HUDEP-2 (cell line): Measurements from ENCODE around the gene MAN1C1.
"Not testable (repeated sequence)": the region's sequence is repeated elsewhere in the genome, so short reads cannot be mapped to it uniquely, and the experiment has no call there.

Experiments
- DNase-seq, 76 experiments: peaks; one replicate each; lab custom pipeline; 2025; ENCODE audit not compliant: unreplicated experiment in 76 of 76; lab: John Stamatoyannopoulos, UW

The MAN1C1 gene

DNA sequence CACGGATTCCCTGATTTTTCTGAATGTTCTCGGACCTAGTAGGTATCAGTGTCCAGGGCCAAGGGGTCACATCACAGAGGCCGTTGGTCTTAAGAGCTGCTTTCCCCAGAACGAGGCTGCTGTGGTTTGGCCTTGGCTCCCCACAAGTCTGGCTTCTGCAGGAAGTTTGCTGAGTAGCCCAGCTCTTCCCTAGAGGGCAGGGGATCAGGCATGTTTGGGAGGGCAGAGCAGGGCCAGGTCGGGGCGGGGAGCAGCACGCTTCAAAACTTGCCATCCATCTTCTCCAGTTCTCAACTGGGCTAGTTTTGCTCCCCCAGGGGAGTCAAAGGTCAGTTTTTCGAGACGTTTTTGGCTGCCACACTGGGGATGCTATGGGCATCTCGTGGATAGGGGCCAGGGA is 37.0 kb downstream of the MAN1C1 start:
- DNase-seq: no peak

DNA sequence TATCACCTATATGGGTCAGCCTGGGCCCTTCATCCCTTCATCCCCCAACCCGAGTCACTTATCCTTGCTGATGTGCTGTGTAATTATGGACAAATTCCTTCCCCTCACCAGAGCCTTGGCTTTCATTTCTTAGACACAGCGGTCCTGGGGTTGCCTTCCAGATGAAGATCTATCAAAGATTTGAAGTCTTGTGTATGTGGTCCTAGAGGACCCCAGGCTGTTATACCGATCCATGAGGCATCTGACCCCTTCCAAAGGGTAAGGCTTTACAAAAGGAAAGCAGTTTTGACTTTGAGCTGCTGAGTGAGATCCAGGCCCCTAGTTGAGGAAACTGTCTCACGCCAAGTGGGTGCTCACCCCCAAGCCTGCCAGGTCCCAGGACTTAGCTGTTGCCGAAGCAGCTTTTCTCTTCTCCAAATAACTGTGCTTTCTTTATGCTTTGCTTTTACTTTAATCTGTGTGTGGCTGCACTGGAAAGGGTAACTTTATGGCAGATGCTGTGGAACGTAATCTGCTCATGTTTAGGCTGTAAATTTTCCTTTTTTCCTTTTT is 37.6 kb downstream of the MAN1C1 start:
- DNase-seq: no peak

DNA sequence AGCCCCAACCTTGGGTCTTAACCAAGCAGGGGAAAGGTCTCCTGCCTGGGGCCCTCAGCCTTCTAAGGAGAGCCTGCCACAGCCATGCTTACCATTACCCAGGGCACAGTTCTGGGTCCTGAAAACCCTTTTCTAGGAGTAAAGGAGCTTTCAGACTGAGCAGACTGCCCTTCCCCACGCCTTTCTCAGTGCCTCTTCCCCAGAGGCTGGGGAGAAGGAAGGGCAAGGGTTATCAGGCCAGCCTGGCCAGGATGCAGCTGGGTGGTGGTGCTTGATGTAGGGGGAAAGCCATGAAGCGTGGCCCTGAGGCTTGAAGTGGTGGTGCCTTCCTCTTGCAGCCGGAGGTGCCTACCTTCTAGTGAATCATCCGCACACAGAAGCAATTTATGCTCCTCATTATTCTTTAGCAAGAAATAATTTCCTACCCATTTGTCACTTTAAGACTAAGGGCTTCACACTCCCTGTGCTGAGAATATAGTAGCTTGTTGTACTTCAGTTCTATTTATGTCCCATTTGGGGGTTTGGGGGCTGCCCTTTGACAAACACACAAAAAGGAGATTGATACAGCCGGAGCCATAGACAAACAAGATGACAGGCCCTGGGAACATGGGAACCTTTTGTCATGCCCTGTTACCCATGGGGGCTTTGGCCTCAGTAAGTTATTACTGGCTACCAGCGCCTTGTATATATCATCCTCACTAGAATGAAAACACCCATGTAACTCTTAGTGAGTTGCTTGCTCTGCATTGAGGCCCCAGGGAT is 40.7 kb downstream of the MAN1C1 start:
- no peak for DNase-seq

DNA sequence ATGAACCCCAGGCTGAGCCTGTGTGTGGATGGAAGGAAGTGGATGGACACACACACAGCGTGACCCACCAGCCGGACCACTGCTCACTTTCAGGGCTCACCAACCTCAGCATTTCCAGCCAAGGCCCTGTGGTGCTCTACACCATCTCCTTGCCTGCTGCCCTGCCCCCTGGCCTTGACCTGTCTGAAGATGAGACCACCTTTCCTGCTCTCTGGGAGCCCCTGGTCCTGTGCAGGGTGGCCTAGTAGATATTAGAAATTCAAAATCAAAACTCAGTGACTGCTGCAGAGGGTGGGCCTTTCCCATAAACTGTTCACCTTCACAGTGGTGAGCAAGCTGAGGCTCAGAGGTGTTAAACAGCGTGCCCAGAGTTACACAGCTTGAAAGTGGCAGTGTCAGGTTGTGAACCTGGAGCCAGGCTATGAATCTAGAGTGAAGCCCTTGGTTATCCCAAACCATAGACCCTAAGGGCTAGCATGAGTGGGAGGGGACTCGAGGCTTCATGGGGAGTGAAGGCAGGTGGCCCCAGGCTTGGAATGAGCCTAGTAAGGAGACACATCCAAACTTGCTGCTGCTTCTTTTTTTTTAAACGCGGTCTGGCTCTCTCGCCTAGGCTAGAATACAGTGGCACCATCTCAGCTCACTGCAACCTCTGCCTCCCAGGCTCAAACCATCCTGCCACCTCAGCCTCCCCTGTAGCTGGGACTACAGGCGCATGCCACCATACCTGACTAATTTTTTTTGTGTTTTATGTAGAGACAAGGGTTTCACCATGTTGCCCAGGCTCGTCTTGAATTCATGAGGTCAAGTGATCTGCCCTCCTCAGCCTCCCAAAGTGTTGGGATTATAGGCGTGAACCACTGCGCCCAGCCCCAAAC is 41.5 kb downstream of the MAN1C1 start:
- DNase-seq: no peak

DNA sequence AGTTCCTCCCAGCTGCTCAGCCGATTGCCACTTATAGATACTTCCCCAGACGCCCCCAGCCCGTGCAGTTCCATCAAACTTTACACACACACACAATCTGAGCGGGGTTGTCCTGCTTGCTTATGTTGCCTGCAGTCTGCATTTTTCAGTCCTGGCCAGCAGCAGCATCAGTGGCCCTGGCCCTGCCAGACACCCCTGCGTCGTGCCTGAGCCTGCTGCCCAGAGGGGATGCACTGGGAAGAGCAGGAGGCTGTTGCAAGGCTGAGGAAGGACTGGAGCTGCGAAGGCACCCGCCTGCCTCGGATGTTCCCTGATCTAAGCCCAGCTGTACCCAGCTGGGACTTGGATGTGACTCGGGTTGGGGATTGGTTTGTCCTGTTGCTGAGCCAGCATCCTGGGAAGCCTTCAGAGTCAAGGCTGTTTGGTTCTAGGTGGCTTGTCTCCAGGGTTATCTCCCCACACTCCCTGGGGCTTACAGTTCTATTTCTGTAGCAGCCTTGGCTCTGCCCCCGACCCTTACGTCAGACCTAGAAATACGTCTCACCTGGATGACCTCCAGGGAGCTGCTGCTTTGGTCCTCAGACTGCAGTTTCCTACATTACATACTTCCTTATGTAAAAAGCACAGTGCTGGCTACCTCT is 42.3 kb downstream of the MAN1C1 start:
- no peak for DNase-seq

DNA sequence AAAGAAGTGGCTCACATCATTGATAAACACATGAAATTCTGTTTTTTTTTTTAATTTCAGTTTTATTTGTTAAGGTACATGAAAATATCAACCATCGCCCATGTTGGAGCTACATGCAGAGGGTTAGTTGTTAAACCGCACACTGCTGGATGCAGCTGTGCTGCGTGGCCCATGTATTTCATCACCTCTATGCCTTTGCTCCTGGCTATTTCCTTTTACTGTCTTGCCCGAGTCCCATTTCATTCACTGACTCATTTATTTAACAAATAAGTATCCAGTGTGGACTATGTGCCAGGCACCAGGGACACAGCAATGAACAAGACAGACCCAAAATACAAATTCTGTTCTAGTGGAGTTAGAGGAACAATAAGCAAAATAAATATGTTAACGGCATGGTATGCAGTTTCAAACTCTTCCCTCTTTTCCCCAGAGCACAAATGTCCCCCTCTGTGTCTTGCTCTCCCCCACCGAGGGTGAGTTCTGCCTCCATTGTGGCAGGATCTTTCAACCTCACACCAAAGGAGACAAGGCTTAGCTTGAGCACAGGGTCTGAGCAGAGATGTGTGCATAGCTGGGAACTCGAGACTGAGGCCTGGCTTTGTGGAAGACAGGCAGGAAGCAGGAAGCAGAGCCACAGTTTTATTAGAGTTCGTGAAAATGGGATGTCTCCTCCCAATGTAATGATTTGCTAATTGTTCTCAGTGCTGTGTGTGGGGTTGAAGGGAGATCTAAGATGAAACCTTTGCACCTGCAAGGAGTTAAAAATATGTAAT is 44.6 kb downstream of the MAN1C1 start:
- no peak for DNase-seq

DNA sequence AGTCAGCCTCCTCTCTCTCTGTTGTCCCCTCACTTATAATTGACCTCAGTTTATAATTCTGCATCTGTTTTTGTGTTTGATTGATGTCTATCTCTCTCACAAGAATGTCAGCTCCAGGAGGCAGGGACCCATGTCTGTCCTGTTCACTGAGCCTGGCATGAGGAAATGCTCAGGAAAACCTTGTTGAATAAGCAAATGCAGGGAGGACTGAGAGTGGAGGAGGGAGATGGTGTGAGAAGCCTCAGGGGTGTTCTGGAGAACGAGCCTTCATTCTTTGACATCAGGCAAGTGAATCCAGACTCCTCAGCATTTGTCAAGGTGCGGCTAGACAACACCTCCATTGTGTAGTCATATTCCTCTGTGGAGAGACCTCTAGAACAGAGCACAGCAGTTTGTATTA is 45.5 kb downstream of the MAN1C1 start:
- no peak for DNase-seq

DNA sequence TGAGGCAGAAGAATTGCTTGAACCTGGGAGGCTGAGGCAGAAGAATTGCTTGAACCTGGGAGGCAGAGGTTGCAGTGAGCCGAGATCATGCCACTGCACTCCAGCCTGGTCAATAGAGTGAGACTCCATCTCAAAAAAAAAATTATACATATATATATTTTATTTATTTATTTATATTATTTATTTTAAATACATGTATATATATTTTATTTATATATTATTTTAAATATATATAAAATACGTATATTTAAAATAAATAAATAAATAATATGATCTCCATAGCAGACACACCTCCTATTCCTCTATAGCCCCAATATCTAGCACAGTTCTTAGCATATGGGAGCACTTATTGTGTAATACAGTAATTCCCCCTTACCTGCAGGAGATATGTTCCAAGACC is 46.4 kb downstream of the MAN1C1 start:
- not testable (repeated sequence) for DNase-seq

DNA sequence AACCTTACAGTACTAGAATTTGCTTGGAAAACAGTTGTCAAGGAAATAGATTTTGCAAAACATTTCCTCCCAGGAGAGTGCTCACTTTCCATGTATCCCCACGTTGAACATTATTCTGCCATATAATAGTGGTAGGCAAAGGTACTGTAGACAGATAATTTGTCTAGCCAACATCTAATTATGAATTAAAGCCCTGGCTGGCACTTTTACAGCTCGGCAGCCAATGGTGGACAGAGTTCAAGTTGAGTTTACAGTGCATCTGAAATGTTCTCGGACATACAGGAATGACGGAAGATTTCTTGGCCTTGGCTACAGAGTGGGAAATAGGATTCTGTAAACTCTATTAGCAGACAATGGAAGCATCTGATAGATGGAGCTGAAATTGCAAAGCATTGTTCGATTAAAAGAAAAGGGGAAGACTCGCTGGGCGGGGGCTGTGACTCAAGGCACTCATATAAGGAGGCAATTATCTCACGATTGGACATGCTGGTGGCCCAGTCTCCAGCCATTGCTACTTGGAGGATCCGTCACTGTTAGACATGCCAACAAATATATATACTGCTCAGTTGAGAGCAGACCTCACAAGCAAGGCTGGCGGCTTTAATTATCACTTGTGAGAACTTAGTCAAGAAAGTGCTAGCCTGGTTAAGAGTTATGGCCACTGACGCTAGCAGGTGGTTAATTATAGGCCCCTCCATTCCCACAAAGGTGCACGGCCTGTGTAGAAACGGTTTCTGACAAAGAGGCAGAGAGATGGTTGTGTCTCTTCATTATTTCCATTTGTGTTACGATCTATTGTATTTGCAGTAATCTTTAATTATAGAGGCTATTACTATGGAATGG is 48.0 kb downstream of the MAN1C1 start:
- DNase-seq: no peak

DNA sequence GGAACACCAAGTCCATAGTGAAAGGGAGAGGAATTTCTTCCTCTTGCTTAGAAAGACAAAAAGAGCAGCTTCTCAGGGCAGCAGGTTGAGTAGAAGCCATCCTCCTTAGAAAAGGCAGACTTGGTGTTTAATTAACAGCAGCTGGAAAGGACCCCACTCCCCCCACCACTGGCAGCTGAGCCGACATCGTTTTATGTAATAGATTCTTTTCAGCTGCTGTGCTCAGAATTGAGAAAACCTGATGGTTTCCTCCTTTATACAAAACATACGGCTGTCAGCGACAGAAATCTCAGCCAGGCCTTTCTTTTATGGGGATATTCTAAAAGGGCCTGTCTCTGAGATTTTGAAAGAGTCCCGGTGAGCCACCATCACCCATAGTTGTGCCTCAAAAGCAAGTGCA is 49.9 kb downstream of the MAN1C1 start:
- no peak for DNase-seq

DNA sequence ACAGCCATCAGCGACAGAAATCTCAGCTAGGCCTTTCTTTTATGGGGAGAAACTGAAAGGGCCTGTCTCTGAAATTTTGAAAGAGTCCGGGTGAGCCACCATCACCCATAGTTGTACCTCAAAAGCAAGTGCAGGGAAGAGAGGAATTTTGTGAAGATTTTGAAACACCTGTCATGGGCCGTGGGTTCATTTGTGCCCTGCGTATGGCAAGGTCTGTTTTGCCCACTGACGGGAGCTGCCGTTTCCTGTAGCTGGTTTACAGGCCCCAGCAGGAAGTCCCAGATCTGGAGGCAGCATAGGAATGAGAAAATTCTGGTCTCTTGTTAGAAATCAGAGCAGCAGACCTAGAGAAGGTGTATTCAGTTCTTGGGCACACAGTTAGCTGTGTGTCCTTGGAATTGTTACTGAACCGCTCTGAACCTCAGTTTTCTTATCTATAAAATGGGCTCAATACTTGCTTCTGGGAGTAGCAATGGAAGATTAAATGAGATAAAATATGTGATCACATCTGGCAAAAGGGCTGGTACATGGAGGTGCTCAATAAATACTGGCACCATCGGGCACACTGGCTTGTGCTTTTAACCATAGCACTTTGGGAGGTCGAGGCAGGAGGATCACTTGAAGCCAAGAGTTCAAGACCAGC is 52.5 kb downstream of the MAN1C1 start:
- no peak for DNase-seq

DNA sequence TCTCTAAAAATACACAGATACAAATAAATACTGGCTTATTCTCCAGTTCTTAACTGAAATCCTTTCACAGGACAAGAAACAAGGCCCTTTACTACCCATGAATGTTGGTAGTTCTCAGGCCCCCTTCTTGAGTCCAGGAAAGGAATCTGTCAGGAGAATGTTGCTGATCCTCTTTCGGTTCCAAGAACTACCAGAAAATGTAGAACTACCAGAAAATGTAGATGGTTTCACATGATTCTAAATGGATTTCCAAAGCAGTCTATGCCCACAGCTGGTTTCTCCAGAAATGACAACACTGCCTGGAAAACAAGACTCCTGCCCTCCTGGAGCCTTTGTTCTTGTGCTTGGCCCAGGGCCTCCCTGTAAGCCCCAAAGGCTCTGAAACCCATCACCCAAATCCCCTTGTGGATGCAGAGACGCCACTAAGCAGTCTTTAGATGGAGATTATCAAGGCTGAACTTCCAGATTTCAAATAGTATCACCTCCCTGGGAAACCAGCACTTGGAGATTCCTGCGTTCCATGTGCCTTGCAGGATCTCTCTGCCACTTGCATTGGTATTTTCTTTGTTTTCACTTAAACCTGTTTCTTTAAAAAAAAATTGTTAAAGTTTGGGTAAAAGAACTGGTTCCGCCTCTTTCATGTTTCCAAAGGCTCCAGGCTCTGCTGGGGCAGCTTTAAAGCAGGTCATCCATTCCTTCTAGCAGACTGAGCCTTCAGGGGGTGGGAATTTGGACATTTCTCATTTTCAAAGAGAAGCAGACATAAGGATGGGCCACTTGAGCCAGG is 53.4 kb downstream of the MAN1C1 start:
- DNase-seq: no peak

DNA sequence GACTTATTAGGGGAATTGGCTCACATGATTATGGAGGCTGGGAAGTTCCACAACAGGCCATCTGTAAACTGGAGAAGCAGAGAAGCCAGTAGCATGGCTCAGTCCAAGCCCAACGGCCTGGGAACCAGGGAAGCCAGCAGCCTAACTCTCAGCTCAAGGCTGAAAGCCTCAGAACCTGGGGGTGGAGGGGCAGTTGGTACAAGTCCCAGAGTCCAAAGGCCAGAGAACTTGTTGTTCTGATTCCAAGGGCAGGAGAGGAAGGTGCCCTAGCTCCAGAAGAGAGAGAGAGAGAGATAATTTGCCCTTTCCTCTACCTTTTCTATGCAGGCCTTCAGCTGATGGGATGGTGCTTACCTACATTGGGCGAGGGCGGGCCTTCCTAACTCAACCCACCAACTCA is 55.3 kb downstream of the MAN1C1 start:
- no peak for DNase-seq

DNA sequence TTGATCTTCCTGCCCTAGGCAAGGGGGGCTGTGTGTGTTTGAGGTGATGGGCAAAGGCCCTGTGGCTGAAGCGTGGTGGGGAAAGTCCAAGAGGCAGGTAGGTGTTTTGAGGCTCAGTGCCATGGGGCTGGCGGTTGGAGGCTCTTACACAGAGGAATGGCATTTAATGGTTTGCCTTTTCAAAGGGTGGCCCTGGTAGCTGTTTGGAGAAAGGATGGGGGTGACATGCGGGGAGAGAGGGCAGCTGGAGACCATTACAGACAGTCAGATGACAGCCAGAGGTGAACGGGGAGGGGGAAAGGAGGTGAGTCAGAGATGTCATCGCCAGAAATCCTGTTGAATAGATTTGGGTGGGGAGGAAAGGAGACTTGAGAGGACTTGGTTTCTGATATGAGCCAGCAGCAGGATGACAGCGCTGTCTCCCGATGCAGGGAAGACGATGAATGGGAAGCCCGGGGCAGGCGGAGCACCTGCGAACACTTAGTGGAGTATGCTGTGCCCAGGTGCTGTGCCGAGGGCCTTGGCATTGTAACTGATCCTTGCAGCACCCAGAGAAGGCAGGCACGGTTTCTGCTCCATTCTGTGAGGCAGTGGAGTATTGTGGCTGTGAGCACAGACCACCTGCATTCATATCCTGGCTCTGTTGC is 56.3 kb downstream of the MAN1C1 start:
- DNase-seq: no peak

DNA sequence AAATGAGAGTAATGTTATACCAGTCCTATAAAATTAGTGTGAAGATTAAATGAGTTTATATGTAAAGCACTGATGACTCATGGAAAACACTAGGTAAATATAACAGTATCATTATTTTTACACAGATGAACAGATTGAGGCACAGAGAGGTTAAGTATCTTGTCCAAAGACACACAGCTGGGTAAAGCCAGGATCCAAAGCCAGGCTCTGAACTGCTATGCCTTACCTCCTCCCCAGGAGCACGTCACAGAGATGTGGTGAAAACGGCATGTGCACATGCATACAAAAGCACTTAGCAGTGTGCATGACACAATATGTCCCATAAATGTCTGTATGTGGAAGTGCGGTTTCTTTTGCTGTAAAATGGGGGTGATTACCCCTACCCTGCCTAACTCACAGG is 56.9 kb downstream of the MAN1C1 start:
- no peak for DNase-seq

DNA sequence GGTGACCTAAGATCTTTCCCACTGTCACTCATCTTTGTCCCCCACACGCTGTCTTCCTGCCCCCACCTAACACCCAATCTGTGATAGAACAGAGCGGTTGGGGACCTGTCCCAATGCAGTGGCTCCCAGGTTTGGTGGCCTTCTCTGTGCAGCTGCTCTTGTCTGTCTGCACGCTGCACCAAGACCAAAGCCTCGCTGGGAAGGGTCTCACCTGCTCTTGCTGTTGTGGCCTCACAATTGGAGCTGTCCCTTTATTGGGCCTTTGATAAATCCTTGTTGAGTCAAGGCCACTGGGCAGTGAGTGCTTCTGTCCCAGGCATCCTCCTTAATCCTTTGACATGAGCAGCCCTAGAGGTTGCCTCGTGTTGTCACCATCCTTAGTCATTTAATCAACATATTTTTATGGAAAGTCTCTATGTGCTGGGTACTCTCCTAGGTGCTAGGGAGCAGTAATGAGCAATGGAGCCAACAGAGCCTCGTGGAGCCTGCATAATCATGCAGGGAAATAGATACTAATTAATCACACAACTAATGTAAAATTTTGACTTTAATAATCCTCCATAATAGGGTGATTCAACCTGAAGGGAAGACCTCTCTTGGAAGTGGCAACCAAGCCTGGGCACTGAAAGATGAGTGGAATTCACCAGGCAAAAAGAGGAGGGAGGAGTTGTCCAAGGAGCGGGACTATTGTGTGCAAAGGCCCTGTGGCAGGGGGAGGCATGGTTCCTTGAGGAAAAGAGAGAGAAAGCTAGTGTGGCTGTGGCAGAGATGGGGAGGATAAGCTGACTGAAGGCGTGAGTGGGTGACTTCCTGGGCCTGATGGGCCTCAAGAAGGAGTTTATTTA is 57.6 kb downstream of the MAN1C1 start:
- DNase-seq: no peak

DNA sequence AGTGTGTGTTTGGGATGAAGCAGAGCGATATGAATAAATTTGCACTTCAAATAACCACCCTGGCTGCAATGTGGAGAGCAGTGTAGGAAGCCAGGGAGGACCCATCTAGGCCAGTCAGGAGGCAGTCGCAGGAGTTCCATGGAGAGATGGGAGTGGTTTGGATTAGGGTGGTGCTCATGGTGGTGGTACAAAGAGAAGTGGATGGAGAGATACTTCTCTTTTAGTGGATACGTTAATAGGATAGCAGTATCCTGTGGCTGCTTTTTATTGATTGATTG is 58.2 kb downstream of the MAN1C1 start:
- DNase-seq: no peak
